Measurements from ENCODE around the gene S100A12.

S100A12 gene

GRCh38 chr1:153343811-153344717 is 31.4 kb downstream of the S100A12 start:
- H3K4me1 ChIP-seq (ENCODE audit: control insufficient read depth, low read length): no peaks in the 10 kb centered on the region
- H3K9me3 ChIP-seq (ENCODE audit: control insufficient read depth, insufficient read depth, low read length): no peaks in the 10 kb centered on the region
- H3K9me2 ChIP-seq (replicated peaks; ENCODE audit: control insufficient read depth, low read length): no peaks in the 10 kb centered on the region
- no peaks in the 10 kb centered on the region for H3K79me2 ChIP-seq (ENCODE audit: control insufficient read depth, low read length)
- no peaks in the 10 kb centered on the region for H3K36me3 ChIP-seq (ENCODE audit: control insufficient read depth, low read length)
- H3K27me3 ChIP-seq (ENCODE audit: control insufficient read depth, low read length): peaks cover 17% of the 10 kb centered on the region
- no peak overlapping the region for H3K4me3 ChIP-seq (ENCODE audit: low read length)
- no peak for TF ChIP-seq CTCF (IDR thresholded peaks at IDR 0.05; ENCODE audit: low read depth, low read length, poor library complexity, severe bottlenecking)
- TF ChIP-seq EZH2phosphoT487 (IDR thresholded peaks at IDR 0.05; ENCODE audit: borderline replicate concordance, low read length): no peak
- H4K20me1 ChIP-seq (ENCODE audit: control insufficient read depth, insufficient read depth, low read depth, low read length): no peaks in the 10 kb centered on the region
- no peaks in the 10 kb centered on the region for H3F3A ChIP-seq (ENCODE audit: control insufficient read depth, insufficient read depth)
- no peak overlapping the region for H3K4me2 ChIP-seq (ENCODE audit: low read length)
- H3K27ac ChIP-seq (ENCODE audit: low read depth, low read length): no peak overlapping the region

- H3K9me2 ChIP-seq (replicated peaks; ENCODE audit: control insufficient read depth, low read length): no peaks in the 10 kb centered on the region
- H3K4me2 ChIP-seq (ENCODE audit: low read length): no peak overlapping the region
- no peaks in the 10 kb centered on the region for H3F3A ChIP-seq (ENCODE audit: control insufficient read depth, insufficient read depth)
- H3K4me1 ChIP-seq (ENCODE audit: control insufficient read depth, low read length): no peaks in the 10 kb centered on the region
- no peaks in the 10 kb centered on the region for H4K20me1 ChIP-seq (ENCODE audit: control insufficient read depth, insufficient read depth, low read depth, low read length)
- no peaks in the 10 kb centered on the region for H3K9me3 ChIP-seq (ENCODE audit: control insufficient read depth, insufficient read depth, low read length)
- H3K79me2 ChIP-seq (ENCODE audit: control insufficient read depth, low read length): no peaks in the 10 kb centered on the region
- TF ChIP-seq EZH2phosphoT487 (IDR thresholded peaks at IDR 0.05; ENCODE audit: borderline replicate concordance, low read length) (no peak), CTCF (IDR thresholded peaks at IDR 0.05; ENCODE audit: low read depth, low read length, poor library complexity, severe bottlenecking) (no peak)
- H3K27me3 ChIP-seq (ENCODE audit: control insufficient read depth, low read length): peaks cover 16% of the 10 kb centered on the region
- no peaks in the 10 kb centered on the region for H3K36me3 ChIP-seq (ENCODE audit: control insufficient read depth, low read length)
- no peak overlapping the region for H3K27ac ChIP-seq (ENCODE audit: low read depth, low read length)
- no peak overlapping the region for H3K4me3 ChIP-seq (ENCODE audit: low read length)
Measured at GRCh38 chr1:153343040-153343681, 32.3 kb downstream of the S100A12 start.

- Histone ChIP-seq H3K4me2 (ENCODE audit: low read length) (no peak overlapping the region), H3K27me3 (ENCODE audit: control insufficient read depth, low read length) (peaks cover 16% of the 10 kb centered on the region), H3K4me1 (ENCODE audit: control insufficient read depth, low read length) (no peaks in the 10 kb centered on the region)
Measured at GRCh38 chr1:153342178-153342577, 33.2 kb downstream of the S100A12 start.

More at GRCh38 chr1:153342178-153342577, 33.2 kb downstream of the S100A12 start:
- H3K4me3 ChIP-seq (ENCODE audit: low read length): no peak overlapping the region
- no peaks in the 10 kb centered on the region for H3F3A ChIP-seq (ENCODE audit: control insufficient read depth, insufficient read depth)
- TF ChIP-seq CTCF (IDR thresholded peaks at IDR 0.05; ENCODE audit: low read depth, low read length, poor library complexity, severe bottlenecking): no peak
- no peak for TF ChIP-seq EZH2phosphoT487 (IDR thresholded peaks at IDR 0.05; ENCODE audit: borderline replicate concordance, low read length)
- no peak overlapping the region for H3K27ac ChIP-seq (ENCODE audit: low read depth, low read length)
- no peaks in the 10 kb centered on the region for H4K20me1 ChIP-seq (ENCODE audit: control insufficient read depth, insufficient read depth, low read depth, low read length)
- H3K9me2 ChIP-seq (replicated peaks; ENCODE audit: control insufficient read depth, low read length): no peaks in the 10 kb centered on the region
- H3K79me2 ChIP-seq (ENCODE audit: control insufficient read depth, low read length): no peaks in the 10 kb centered on the region
- no peaks in the 10 kb centered on the region for H3K9me3 ChIP-seq (ENCODE audit: control insufficient read depth, insufficient read depth, low read length)
- no peaks in the 10 kb centered on the region for H3K36me3 ChIP-seq (ENCODE audit: control insufficient read depth, low read length)
